CMK (cell line): ENCODE data around the gene DHDDS.

Experiments
- DNase-seq: peaks from one replicate; pipeline ENCODE4 v3.0.0-alpha.2; 2010; ENCODE audit warnings: low read depth

The DHDDS gene

GRCh38 chr1:26417111-26417759 lies 14.9 kb upstream of the DHDDS start:
- DNase-seq, result peak; percentile 65

- DNase-seq, result no peak
Measured at GRCh38 chr1:26418865-26419349, 13.2 kb upstream of the DHDDS start.

- DNase-seq, result no peak
Measured at GRCh38 chr1:26419494-26419893, 12.6 kb upstream of the DHDDS start.

DNA sequence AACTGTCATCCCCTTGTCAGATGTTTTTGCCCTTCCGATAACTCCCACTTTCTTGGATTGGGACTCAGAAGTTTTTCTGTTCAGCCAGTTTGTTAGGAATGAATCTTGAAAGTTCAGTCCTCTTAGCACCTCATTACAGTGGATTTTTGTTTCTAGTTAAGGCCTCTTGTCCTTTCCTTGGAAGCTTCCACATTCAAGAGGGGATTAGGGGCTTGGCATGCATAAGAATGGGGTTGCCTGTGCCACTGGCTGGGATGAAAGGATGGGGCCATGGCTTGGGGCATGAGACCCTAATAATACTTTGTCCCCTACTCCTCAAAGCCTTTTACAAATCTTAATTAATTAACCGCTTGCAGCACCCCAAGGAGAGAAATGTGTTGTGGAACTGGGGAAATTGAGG lies 2.4 kb upstream of the DHDDS start:
- no peak for DNase-seq

DNA sequence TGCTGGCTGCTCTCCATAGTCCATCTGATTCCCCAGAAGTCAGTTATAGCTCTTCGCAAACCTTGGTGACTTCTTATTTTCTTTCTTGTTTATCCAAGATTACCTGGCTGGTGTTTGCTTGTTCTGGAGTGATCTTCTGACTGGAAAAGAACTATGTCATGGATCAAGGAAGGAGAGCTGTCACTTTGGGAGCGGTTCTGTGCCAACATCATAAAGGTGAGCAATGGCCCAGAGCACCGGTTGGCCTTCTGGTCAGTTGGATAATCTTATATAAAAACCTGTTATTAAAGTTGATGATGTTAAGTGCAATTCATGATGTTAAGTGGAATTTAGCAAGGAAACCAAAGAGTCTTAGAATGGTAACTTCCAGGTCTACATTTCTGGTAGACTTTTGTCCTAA lies 672 bp downstream of the DHDDS start:
- no peak for DNase-seq

DNA sequence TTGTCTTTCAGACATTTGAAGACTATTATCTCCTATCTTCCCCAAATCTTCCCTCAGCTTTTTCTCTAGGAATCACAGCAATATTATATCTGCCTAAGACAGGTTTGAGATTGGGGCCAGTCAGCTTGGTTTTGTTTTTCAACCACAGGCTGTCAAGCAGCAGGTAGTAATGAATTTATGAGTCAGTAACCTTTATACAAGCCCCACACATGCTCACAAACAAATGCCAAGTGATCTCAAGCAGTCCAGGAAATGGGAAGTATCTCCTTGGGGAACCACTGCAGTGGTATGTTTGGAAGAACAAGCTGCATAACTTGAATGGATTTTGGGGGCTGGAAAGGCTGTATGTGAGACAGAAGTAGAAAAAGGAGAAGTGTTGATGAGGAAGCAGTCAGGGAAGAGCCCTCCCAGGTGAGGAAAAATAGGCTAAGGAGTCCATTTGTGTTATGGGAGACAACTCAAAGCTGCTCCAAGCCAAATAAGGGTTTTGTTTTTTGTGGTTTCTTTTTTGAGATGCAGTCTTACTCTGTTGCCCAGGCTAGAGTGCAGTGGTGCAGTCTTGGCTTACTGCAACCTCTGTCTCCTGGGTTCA lies 2.1 kb downstream of the DHDDS start:
- no peak for DNase-seq

- no peak for DNase-seq
Measured at GRCh38 chr1:26438041-26438440, 5.9 kb downstream of the DHDDS start.

GRCh38 chr1:26440259-26440658 lies 8.1 kb downstream of the DHDDS start:
- no peak for DNase-seq

DNA sequence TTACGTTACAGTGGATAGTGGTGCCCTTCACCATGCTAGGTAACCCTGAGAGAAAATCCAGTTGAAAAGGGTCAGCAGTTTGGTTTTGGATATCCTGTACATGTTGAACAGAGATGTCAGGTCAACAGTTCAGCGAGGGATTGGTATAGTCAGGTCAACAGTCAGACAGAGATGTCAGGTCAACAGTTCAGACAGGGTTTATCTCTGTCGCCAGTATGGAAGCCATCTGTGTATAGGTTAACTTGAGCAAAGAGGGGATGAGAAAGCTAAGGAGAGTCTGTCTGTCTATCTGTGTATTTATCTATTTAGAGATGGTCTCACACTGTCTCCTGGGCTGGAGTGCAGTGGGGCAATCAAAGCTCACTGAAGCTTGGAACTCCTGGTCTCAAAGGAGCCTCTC lies 17.7 kb downstream of the DHDDS start:
- no peak for DNase-seq

GRCh38 chr1:26450908-26451307 lies 18.8 kb downstream of the DHDDS start:
- no peak for DNase-seq

GRCh38 chr1:26452459-26453183 lies 20.5 kb downstream of the DHDDS start:
- no peak for DNase-seq

DNA sequence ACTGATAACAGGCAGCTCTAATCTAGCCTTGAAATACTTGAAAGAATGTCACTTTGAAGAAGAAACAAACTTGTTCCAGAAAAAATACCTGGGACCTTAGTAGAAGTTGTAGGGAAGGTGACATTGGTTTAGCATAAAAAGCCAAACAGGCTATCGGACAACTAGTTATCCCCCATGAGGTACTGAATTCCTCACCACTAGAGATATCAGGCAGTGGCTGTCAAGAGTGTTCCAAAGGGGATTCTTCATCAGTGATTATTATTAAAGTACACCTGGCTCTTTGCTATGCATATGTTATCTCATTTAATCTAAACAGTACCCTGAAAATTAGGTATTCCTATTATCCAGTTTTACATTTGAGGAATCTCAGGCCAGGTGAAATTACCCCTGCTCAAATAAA lies 27.0 kb downstream of the DHDDS start:
- DNase-seq, result no peak

DNA sequence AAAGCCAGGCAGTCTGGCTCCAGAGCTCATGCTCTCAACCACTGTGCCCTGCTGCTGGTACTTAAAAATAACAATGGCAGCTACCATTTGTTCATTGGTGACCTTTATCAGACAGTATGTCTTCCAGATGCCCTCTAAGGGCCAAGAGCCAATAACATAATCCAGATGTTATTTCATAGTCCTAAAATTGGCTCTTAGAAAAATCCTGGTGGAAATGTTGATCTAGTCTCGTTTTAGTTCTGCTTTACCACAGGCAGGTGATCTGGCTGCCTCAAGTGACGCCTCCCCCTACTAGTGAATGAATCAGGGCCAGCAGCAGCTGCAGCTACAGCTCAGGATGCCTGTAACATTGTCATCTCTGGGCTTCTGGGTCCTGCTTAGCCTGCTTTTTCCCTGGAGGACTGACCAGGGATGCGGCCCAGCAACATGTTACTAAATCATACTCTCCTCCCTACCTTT lies 27.5 kb downstream of the DHDDS start:
- no peak for DNase-seq

DNA sequence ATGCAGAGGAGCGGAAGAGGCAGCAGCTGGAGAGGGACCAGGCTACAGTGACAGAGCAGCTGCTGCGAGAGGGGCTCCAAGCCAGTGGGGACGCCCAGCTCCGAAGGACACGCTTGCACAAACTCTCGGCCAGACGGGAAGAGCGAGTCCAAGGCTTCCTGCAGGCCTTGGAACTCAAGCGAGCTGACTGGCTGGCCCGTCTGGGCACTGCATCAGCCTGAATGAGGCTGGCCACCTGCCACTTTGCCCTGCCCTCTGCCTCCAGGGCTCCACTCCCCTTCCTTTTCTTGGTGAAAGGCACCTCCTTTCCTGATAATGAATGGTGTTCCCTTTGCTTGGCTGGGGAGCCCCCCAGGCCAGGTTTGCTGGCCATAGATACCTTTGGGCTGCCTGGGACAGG lies 36.8 kb downstream of the DHDDS start:
- DNase-seq, result no peak

DNA sequence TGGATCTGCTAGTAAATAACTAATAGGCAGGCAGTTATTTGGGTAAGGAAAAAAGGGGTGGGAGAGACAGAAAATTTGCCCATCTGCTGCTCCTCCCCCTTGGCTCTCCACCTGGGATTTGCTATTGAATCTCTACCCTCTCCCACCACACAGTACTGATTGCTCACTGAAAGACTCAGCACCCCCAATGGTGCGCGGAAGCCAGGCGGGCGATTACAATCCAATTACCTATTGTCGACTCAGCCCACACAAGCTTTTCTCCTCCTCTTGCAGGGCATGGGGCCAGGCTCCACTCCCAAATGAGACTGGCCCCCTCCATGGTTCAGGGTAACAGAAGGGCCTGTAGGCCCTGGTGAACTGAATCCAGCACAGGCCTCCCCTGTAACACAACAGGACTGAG lies 37.4 kb downstream of the DHDDS start:
- no peak for DNase-seq

GRCh38 chr1:26470878-26471497 lies 38.9 kb downstream of the DHDDS start:
- no peak for DNase-seq

DNA sequence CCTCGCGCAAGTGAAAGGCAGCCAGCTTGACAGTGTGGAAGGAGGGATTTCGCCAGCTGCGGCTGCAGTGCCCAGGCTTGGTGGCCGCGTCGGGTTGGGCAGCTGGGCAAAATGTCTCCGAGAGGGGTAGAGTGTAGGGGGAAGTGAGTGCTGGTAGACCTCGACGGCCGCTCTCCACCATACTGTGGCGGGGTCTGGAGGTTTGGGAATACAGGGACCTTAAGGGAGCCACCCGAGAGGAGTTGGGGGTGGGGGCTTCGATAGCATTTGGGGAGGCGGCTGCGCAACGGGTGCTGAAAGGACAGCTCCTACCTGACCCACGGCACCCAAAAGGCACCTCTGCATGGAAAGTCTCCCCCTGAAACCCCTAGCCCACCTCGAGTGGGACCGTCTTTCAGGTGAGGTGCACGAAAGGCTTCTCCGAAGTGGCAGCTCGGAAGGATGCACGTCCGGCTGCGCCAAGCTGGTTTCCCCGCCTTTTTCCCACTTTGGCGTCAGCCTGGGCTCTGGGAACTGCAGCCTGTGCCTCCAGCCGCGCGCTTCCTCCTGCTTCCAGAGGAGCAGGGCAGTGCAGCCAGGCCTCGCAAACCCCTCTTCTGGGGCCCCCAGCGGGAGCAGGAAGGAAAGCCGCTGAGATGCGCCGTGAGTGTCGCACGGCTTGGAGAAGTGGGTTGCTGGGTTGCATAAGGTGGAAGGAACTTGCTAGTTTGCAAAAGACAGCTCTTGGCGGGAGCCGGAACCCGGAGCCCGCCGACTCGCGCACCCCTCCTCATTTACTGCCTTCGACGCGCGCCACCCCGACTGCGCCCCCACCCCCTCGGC lies 39.6 kb downstream of the DHDDS start:
- DNase-seq, result peak; percentile 79

GRCh38 chr1:26472320-26472900 lies 40.3 kb downstream of the DHDDS start, which contains the start of gene HMGN2:
Gene HMGN2, plus strand, starts transcription at chr1:26472440. Its CDS starts 173 bp downstream, at chr1:26472613.
- peak; percentile 92 for DNase-seq

DNA sequence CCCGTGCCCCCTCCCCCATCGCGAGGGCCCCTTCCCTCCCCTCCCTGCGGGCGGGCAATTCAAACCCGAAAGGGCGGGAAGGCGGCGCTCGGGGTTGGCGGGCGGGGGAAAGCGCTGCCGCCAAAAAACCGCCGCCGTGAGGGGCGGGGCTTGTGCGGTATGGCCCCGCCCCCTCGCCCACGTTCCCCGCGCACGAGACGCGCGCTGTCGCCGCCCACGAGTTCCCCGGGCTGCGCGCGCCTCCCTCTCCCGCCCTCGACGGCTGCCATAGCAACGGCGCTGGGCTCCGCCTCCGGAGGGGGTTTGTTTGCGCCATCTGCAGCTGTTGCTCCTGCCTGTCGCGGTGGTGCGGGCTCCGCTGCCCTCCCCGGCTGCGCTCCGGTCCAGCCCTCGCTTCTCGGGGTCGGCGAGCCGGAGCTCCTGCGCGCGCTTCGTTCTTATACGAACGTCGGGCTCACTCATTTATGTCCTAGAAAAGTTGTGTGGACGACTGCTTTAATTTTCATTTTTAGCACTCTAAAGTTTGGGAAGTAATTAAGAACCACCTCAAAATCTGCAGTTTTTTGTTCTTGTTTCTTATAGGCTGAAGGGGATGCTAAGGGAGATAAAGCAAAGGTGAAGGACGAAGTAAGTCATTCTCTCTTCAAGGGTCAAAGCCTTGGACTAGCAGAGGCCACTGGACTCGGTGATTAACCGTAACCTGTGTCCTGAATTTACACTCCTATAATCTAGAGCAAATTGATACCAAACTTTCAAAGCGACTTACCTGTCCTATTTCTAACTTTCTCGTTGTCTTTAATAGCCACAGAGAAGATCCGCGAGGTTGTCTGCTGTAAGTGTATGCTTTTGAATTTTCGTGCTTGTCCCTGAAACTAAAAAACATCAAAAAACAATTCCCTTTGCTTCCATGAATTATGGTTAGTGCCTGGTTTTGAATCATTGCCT lies 41.1 kb downstream of the DHDDS start:
- DNase-seq, result peak; percentile 80

DNA sequence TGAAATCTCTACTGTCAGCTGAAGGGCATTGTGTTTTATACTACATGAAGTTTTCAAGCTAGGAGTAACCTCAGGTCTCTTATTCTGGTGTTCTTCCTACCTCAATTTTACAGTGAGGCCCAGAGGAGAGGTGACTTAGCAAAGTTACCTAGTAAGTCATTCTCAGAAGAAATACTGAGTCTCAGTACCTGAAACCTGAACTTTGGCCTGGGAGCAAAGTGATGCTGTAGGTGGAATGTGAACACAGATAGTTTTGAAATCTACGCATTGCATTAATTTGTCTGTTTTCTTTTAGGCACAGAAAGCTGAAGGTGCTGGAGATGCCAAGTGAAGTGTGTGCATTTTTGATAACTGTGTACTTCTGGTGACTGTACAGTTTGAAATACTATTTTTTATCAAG lies 42.7 kb downstream of the DHDDS start:
- DNase-seq, result no peak
